Endodermal cell (in vitro differentiated cells): Measurements from ENCODE around the gene UQCRC1. TPM values are rescaled to one million over a fixed set of nuclear protein-coding genes. Genes with fewer than 3 reads are reported as not detected.

ENCODE experiments used
- DNase-seq: peaks from one replicate; pipeline ENCODE4 v3.0.0-alpha.2; 2017
- H3K27ac ChIP-seq: 2 replicates; pipeline ENCODE4 v1.5.1; 2013; ENCODE audit warnings: mild to moderate bottlenecking, low read depth, low read length, moderate library complexity
- H3K27me3 ChIP-seq: 2 replicates; pipeline ENCODE4 v1.6.1; 2013; ENCODE audit warnings: mild to moderate bottlenecking, low read length, moderate library complexity; ENCODE audit not compliant: insufficient read depth, control insufficient read depth, poor library complexity, severe bottlenecking
- H3K36me3 ChIP-seq: 2 replicates; pipeline ENCODE4 v1.7.0; 2013; ENCODE audit warnings: mild to moderate bottlenecking, low read length, moderate library complexity; ENCODE audit not compliant: control insufficient read depth, insufficient read depth
- H3K4me1 ChIP-seq: one replicate; pipeline ENCODE4 v1.7.0; 2013; ENCODE audit warnings: low read length; ENCODE audit not compliant: control insufficient read depth, insufficient read depth
- H3K4me3 ChIP-seq: 2 replicates; pipeline ENCODE4 v1.5.1; 2013; ENCODE audit warnings: mild to moderate bottlenecking, low read length, moderate library complexity
- H3K9ac ChIP-seq: 2 replicates; pipeline ENCODE4 v1.6.1; 2013; ENCODE audit warnings: mild to moderate bottlenecking, low read length, moderate library complexity; ENCODE audit not compliant: poor library complexity, severe bottlenecking; ENCODE audit errors: extremely low read depth
- H3K9me3 ChIP-seq: 2 replicates; pipeline ENCODE4 v1.6.1; 2013; ENCODE audit warnings: mild to moderate bottlenecking, low read length, moderate library complexity; ENCODE audit not compliant: control insufficient read depth
- H3K27ac Mint-ChIP-seq: 2 replicates; pipeline ENCODE4 v1.8.0; 2020; ENCODE audit warnings: mixed read lengths
- H3K27me3 Mint-ChIP-seq: 2 replicates; pipeline ENCODE4 v1.8.0; 2021; ENCODE audit warnings: mild to moderate bottlenecking, mixed read lengths; ENCODE audit not compliant: insufficient read depth
- H3K36me3 Mint-ChIP-seq: 2 replicates; pipeline ENCODE4 v1.8.0; 2020; ENCODE audit warnings: low read depth, mixed read lengths
- H3K4me1 Mint-ChIP-seq: 2 replicates; pipeline ENCODE4 v1.8.0; 2020; ENCODE audit warnings: mixed read lengths
- H3K4me3 Mint-ChIP-seq: 2 replicates; pipeline ENCODE4 v1.8.0; 2020; ENCODE audit warnings: mild to moderate bottlenecking, moderate library complexity, mixed read lengths
- H3K9me3 Mint-ChIP-seq: 2 replicates; pipeline ENCODE4 v1.8.0; 2020; ENCODE audit warnings: mild to moderate bottlenecking, mixed read lengths
- CTCF ChIP-seq: fragments of 200-600 bp; sonication (generic); conservative IDR thresholded peaks from 2 replicates; pipeline ENCODE4 v1.5.0; 2021; ENCODE audit warnings: antibody characterized with exemption, mild to moderate bottlenecking
- WGBS, 2 experiments: methylation state at CpG; one replicate each; pipeline versions ENCODE4 v1.1.5 to v1.1.7; 2013; ENCODE audit warnings: missing lambda C conversion rate in 2 of 2, mixed read lengths in 1 of 2; ENCODE audit not compliant: insufficient coverage in 1 of 2, insufficient read length in 1 of 2; 5-methylcytosine and 5-hydroxymethylcytosine counted together
- total RNA-seq, 2 donors: library from RNA; stranded (reverse); fragmentation: NEBNext Ultra II Directional in 1 of 2; extraction: Animal tissue kit (Norgen Biotek cat#: 25700) in 1 of 2; gene quantifications; 2 replicates in 1 of 2; 3 replicates in 1 of 2; pipeline ENCODE4 v1.2.1, GENCODE V29; 2021

Gene UQCRC1
- total RNA-seq, 2 donors from 2014 or later: 231 to 289 TPM

GRCh38 chr3:48624767-48625166 lies 15.3 kb upstream of the UQCRC1 start:
- Mint-ChIP-seq H3K4me1 (no peaks in the 10 kb centered on the region), H3K4me3 (no peak overlapping the region), H3K9me3 (no peaks in the 10 kb centered on the region), H3K27ac (no peak overlapping the region), H3K36me3 (peaks cover 58% of the 10 kb centered on the region), H3K27me3 (no peaks in the 10 kb centered on the region)
- Histone ChIP-seq H3K4me3 (no peak overlapping the region), H3K36me3 (peaks cover 24% of the 10 kb centered on the region), H3K9me3 (no peaks in the 10 kb centered on the region), H3K4me1 (no peaks in the 10 kb centered on the region), H3K27me3 (no peaks in the 10 kb centered on the region), H3K9ac (no peak overlapping the region), H3K27ac (no peak overlapping the region)
- DNase-seq: no peak
- TF ChIP-seq CTCF: no peak
- WGBS, 2 experiments: 90 to 95% methylated on average over 9 to 10 of the region's 10 CpGs

GRCh38 chr3:48623851-48624547 lies 14.6 kb upstream of the UQCRC1 start:
- Mint-ChIP-seq H3K36me3 (peaks cover 51% of the 10 kb centered on the region), H3K9me3 (no peaks in the 10 kb centered on the region), H3K4me1 (no peaks in the 10 kb centered on the region), H3K27ac (no peak overlapping the region), H3K27me3 (no peaks in the 10 kb centered on the region), H3K4me3 (no peak overlapping the region)
- Histone ChIP-seq H3K27ac (no peak overlapping the region), H3K27me3 (no peaks in the 10 kb centered on the region), H3K4me1 (no peaks in the 10 kb centered on the region), H3K36me3 (peaks cover 20% of the 10 kb centered on the region), H3K4me3 (no peak overlapping the region), H3K9ac (no peak overlapping the region), H3K9me3 (peaks cover under 1% of the 10 kb centered on the region)
- no peak for DNase-seq
- WGBS, 2 experiments: 82 to 89% methylated on average over 3 to 6 of the region's 6 CpGs
- TF ChIP-seq CTCF: no peak

GRCh38 chr3:48621461-48621869 lies 12.0 kb upstream of the UQCRC1 start, which contains the start of gene TMEM89:
Gene TMEM89, minus strand, starts transcription at chr3:48621769. Its CDS starts 13 bp downstream, at chr3:48621756.
- TF ChIP-seq CTCF: no peak
- H3K27ac Mint-ChIP-seq: no peak within 1 kb of the TSS
- peaks cover 36% of the 10 kb centered on the region for H3K36me3 Mint-ChIP-seq
- H3K4me1 Mint-ChIP-seq: no peaks in the 10 kb centered on the region
- no peak within 1 kb of the TSS for H3K27ac ChIP-seq
- no peaks in the 10 kb centered on the region for H3K27me3 Mint-ChIP-seq
- peaks cover 17% of the 10 kb centered on the region for H3K9me3 Mint-ChIP-seq
- no peaks in the 10 kb centered on the region for H3K4me1 ChIP-seq
- DNase-seq: no peak
- H3K36me3 ChIP-seq: peaks cover 12% of the 10 kb centered on the region
- H3K9ac ChIP-seq: no peak within 1 kb of the TSS
- no peaks in the 10 kb centered on the region for H3K27me3 ChIP-seq
- no peak within 1 kb of the TSS for H3K4me3 ChIP-seq
- no peak within 1 kb of the TSS for H3K4me3 Mint-ChIP-seq
- peaks cover 24% of the 10 kb centered on the region for H3K9me3 ChIP-seq
- 95% methylated on average over 12 to 19 of the region's 19 CpGs for WGBS, 2 experiments
